Omental fat pad (tissue), 4 donors: Measurements from ENCODE around the gene AMN. TPM values are rescaled to one million over a fixed set of nuclear protein-coding genes. Genes with fewer than 3 reads are reported as not detected.
"Not testable (repeated sequence)": the region's sequence is repeated elsewhere in the genome, so short reads cannot be mapped to it uniquely, and the experiment has no call there.

ENCODE experiments used
- ATAC-seq: fragments of 150-250 bp; one replicate; pipeline ENCODE4 v1.9.1; 2016; ENCODE audit warnings: mild to moderate bottlenecking, moderate library complexity; ENCODE audit not compliant: low FRiP score
- DNase-seq: peaks from one replicate; pipeline ENCODE4 v3.0.0-alpha.2; 2019; ENCODE audit warnings: low spot score
- CTCF ChIP-seq, 3 donors: fragments of 450-650 bp; IDR thresholded peaks; one replicate each; pipeline ENCODE4 v1.5.1; 2016 to 2017; ENCODE audit warnings: antibody characterized with exemption in 3 of 3, mild to moderate bottlenecking in 3 of 3, moderate library complexity in 2 of 3
- total RNA-seq, 4 donors: library from RNA; depleted of rRNA; stranded (reverse); fragments of >200 nt; gene quantifications; one replicate each; pipeline ENCODE4 v1.1.0, GENCODE V29; 2016

Gene AMN
- total RNA-seq, 4 donors from 2014 or later = 0.72 to 2.7 (median 1.7) TPM

- ATAC-seq (no peak), DNase-seq (no peak)
- TF ChIP-seq CTCF (IDR thresholded peaks at IDR 0.05) = no peak
Measured at GRCh38 chr14:102926104-102926503, 3.6 kb downstream of the AMN start.

- not testable (repeated sequence) for ATAC-seq, DNase-seq
Measured at GRCh38 chr14:102926840-102927239, 4.4 kb downstream of the AMN start.

- ATAC-seq (no peak), DNase-seq (no peak)
- no peak for TF ChIP-seq CTCF (IDR thresholded peaks at IDR 0.05)
Measured at GRCh38 chr14:102927346-102927877, 4.9 kb downstream of the AMN start.

- ATAC-seq = peak; percentile 43
- TF ChIP-seq CTCF (IDR thresholded peaks at IDR 0.05) = no peak
- no peak for DNase-seq
Measured at GRCh38 chr14:102927878-102928411, 5.5 kb downstream of the AMN start.

- peak; percentile 46 for DNase-seq
- peak; percentile 80 for ATAC-seq
- TF ChIP-seq CTCF (IDR thresholded peaks at IDR 0.05) = no peak
Measured at GRCh38 chr14:102928412-102929240, 6.2 kb downstream of the AMN start.

GRCh38 chr14:102929241-102930137, 7.0 kb downstream of the AMN start:
- no peak for ATAC-seq
- no peak for DNase-seq

More at GRCh38 chr14:102929241-102930137, 7.0 kb downstream of the AMN start:
- no peak for TF ChIP-seq CTCF (IDR thresholded peaks at IDR 0.05)
